Activated B cell treated with CpG ODN at 0.5 μM for 24 hours (primary cell): ENCODE data around the gene CSN2. TPM values are rescaled to one million over a fixed set of nuclear protein-coding genes. Genes with fewer than 3 reads are reported as not detected.

ENCODE experiments used
- ATAC-seq: fragments of 200-7000 bp; cut with Tn5 transposase; one replicate; pipeline ENCODE4 v1.10.0; 2021; ENCODE audit warnings: low read depth, mild to moderate bottlenecking, moderate library complexity
- CTCF ChIA-PET: fragments of 350-600 bp; sonication (Branson Sonifier 250); formaldehyde crosslinking; loops from one replicate; lab custom pipeline; 2021; ENCODE audit warnings: antibody characterized with exemption; lab: Charles Lee
- POLR2A ChIA-PET: fragments of 350-600 bp; sonication (Branson Sonifier 250); formaldehyde crosslinking; loops from one replicate; lab custom pipeline; 2021; ENCODE audit warnings: antibody characterized with exemption; lab: Charles Lee
- DNase-seq: peaks from one replicate; pipeline ENCODE4 v3.0.0; 2022
- H3K27ac Mint-ChIP-seq: one replicate; pipeline ENCODE4 v1.8.0; 2020; ENCODE audit warnings: mixed read lengths
- H3K27me3 Mint-ChIP-seq: one replicate; pipeline ENCODE4 v1.8.0; 2021; ENCODE audit warnings: mixed read lengths
- H3K36me3 Mint-ChIP-seq: one replicate; pipeline ENCODE4 v1.8.0; 2021; ENCODE audit warnings: low read depth, mixed read lengths
- H3K4me1 Mint-ChIP-seq: one replicate; pipeline ENCODE4 v1.8.0; 2021; ENCODE audit warnings: mixed read lengths
- H3K4me3 Mint-ChIP-seq: one replicate; pipeline ENCODE4 v1.8.0; 2020; ENCODE audit warnings: mild to moderate bottlenecking, mixed read lengths
- H3K9me3 Mint-ChIP-seq: one replicate; pipeline ENCODE4 v1.8.0; 2020; ENCODE audit warnings: mixed read lengths
- intact Hi-C: fragments of 100-400 bp; cut with micrococcal nuclease; formaldehyde crosslinking; loops from one replicate; pipeline ENCODE4 v1.15.1; 2024
- total RNA-seq: library from RNA; stranded (reverse); gene quantifications from 2 replicates; pipeline ENCODE4 v1.2.3, GENCODE V29; 2022
- TF ChIP-seq, protein P1 (sequence below): fragments of 200-600 bp; IDR thresholded peaks from one replicate; pipeline ENCODE4 v1.8.0; 2022; ENCODE audit warnings: antibody characterized with exemption, mild to moderate bottlenecking

The CSN2 gene
- total RNA-seq, 1 donor from 2014 or later, result not detected

DNA sequence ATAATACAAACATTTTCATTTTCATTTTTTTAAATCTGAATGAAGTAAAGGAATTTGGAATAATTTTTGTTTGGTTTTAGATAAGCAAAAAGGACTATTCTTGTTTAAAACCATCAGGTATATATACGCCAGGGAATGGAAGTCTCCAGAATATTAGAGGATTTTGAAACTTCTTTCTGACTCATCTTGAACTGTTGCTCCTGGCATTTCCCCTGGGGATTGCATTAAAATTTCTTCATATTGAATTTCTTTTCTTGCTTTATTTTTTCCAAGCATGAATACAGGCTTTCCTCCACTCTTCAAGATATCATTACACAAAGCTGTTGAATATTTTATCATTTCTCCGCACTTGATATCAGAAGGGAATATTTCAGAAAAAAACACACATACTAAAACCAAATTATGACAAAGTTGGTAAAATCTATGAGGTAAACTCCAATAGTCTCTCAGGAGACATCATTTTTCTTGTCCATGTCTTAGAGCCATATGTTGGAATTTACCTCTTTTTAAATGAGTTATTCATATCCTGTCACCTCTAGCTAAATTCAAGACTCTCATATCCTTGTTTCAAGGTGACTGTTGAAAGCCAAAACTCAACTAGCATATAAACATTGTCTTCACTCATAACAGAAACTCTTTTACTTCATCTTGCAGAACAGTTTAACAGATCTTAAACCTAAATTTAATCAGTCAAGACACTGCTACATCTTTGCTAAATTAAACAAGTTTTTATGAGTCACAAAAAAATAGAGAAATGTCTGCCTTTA is 55.3 kb downstream of the CSN2 start:
- H3K4me1 Mint-ChIP-seq, result peaks cover 3% of the 10 kb centered on the region
- ATAC-seq, result no peak
- H3K27me3 Mint-ChIP-seq, result no peaks in the 10 kb centered on the region
- no peaks in the 10 kb centered on the region for H3K9me3 Mint-ChIP-seq
- intact Hi-C loops, result no loop called here
- H3K4me3 Mint-ChIP-seq, result no peak overlapping the region
- no peak for DNase-seq
- H3K27ac Mint-ChIP-seq, result no peak overlapping the region
- TF ChIP-seq, protein P1, sequence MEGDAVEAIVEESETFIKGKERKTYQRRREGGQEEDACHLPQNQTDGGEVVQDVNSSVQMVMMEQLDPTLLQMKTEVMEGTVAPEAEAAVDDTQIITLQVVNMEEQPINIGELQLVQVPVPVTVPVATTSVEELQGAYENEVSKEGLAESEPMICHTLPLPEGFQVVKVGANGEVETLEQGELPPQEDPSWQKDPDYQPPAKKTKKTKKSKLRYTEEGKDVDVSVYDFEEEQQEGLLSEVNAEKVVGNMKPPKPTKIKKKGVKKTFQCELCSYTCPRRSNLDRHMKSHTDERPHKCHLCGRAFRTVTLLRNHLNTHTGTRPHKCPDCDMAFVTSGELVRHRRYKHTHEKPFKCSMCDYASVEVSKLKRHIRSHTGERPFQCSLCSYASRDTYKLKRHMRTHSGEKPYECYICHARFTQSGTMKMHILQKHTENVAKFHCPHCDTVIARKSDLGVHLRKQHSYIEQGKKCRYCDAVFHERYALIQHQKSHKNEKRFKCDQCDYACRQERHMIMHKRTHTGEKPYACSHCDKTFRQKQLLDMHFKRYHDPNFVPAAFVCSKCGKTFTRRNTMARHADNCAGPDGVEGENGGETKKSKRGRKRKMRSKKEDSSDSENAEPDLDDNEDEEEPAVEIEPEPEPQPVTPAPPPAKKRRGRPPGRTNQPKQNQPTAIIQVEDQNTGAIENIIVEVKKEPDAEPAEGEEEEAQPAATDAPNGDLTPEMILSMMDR, result no peak
- H3K36me3 Mint-ChIP-seq, result no peaks in the 10 kb centered on the region
- POLR2A ChIA-PET, result no interaction called here
- CTCF ChIA-PET, result no interaction called here

DNA sequence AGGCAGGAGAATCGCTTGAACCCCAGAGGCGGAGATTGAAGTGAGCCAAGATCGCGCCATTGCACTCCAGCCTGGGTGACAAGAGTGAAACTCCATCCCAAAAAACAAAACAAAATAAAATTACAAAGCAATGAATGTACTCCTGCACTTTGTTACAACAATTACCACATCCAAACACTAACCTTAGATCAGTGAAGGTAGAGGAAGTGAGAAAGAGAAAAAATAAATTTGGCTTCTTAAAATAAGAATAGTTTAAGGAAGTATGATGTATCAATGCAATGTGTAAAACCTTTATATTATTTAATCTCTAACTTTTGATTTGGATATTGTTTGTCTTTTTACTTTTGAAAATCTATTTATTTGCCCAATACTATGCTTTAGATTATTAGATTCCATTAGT is 56.3 kb downstream of the CSN2 start:
- Mint-ChIP-seq H3K27me3 (no peaks in the 10 kb centered on the region), H3K36me3 (no peaks in the 10 kb centered on the region), H3K9me3 (no peaks in the 10 kb centered on the region), H3K4me3 (no peak overlapping the region), H3K4me1 (peaks cover 3% of the 10 kb centered on the region), H3K27ac (no peak overlapping the region)
- ATAC-seq (no peak), DNase-seq (no peak)
- CTCF ChIA-PET, result no interaction called here
- POLR2A ChIA-PET, result no interaction called here
- TF ChIP-seq, protein P1, result no peak
- intact Hi-C loops, result no loop called here

DNA sequence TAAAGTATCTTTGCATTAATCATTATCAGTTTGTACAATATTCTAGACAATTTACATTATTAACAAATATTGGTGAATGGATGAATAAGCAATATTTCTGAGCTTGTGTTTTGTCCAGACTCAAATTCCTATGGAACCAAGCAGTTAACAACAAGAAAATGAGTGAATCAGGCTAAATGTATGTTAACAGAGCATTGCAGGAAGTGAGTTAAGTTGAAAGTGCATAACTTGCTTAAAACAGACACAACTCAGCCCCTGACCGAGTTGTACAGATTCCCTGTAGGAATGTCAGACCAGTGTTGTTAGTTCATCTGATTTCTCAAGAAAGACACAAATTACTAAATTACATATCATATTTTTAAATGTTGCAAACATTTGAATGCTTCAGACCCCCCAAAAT is 58.4 kb downstream of the CSN2 start:
- no peak for DNase-seq
- Mint-ChIP-seq H3K36me3 (no peaks in the 10 kb centered on the region), H3K4me3 (no peak overlapping the region), H3K4me1 (peaks cover 3% of the 10 kb centered on the region), H3K9me3 (no peaks in the 10 kb centered on the region), H3K27ac (no peak overlapping the region), H3K27me3 (no peaks in the 10 kb centered on the region)
- intact Hi-C loops, result no loop called here
- TF ChIP-seq, protein P1, result no peak
- ChIA-PET POLR2A (no interaction called here), CTCF (no interaction called here)
- no peak for ATAC-seq

Other genes starting within 250 kb of the CSN2 start
- 0.02 and 0.04 TPM in 2 replicates for gene SULT1B1, start 205.1 kb downstream of the CSN2 start, total RNA-seq
- not detected in 2 replicates for gene SULT1E1, start 105.6 kb downstream of the CSN2 start, total RNA-seq
- not detected in 2 replicates for gene CSN1S1, start 34.7 kb downstream of the CSN2 start, total RNA-seq
- gene STATH, start 30.2 kb upstream of the CSN2 start, total RNA-seq, result not detected in 2 replicates
- gene HTN3, start 62.7 kb upstream of the CSN2 start, total RNA-seq, result not detected in 2 replicates
- not detected in 2 replicates for gene HTN1, start 84.7 kb upstream of the CSN2 start, total RNA-seq
- gene PRR27, start 188.5 kb upstream of the CSN2 start, total RNA-seq, result not detected in 2 replicates
- not detected in 2 replicates for gene ODAM, start 230.0 kb upstream of the CSN2 start, total RNA-seq